Ectodermal cell (in vitro differentiated cells): Measurements from ENCODE around the gene CDHR1.
A peak's percentile ranks its signal among the peaks of the same experiment; 100 is the strongest.

ENCODE experiments used
- H3K27ac ChIP-seq: 2 replicates; pipeline ENCODE4 v1.7.0; 2013; ENCODE audit warnings: mild to moderate bottlenecking, low read depth, low read length; ENCODE audit not compliant: insufficient read depth, poor library complexity, severe bottlenecking
- H3K27me3 ChIP-seq: 2 replicates; pipeline ENCODE4 v1.7.0; 2013; ENCODE audit warnings: mild to moderate bottlenecking, low read length; ENCODE audit not compliant: insufficient read depth, control insufficient read depth, poor library complexity, severe bottlenecking
- H3K36me3 ChIP-seq: one replicate; pipeline ENCODE4 v1.7.0; 2013; ENCODE audit warnings: low read length; ENCODE audit not compliant: control insufficient read depth, insufficient read depth
- H3K4me1 ChIP-seq: one replicate; pipeline ENCODE4 v1.7.0; 2013; ENCODE audit warnings: low read length; ENCODE audit not compliant: control insufficient read depth, insufficient read depth
- H3K4me3 ChIP-seq: 2 replicates; pipeline ENCODE4 v1.7.0; 2013; ENCODE audit warnings: low read depth, low read length, control low read depth; ENCODE audit not compliant: insufficient read depth
- H3K9me3 ChIP-seq: 2 replicates; pipeline ENCODE4 v1.7.0; 2013; ENCODE audit warnings: mild to moderate bottlenecking, low read length, moderate library complexity; ENCODE audit not compliant: control insufficient read depth
- WGBS, 2 experiments: methylation state at CpG; one replicate each; pipeline ENCODE4 v1.1.7; 2013; ENCODE audit warnings: missing lambda C conversion rate in 2 of 2; 5-methylcytosine and 5-hydroxymethylcytosine counted together

CDHR1 gene

GRCh38 chr10:84184517-84184916 is 9.8 kb upstream of the CDHR1 start:
- no peaks in the 10 kb centered on the region for H3K4me1 ChIP-seq
- no peaks in the 10 kb centered on the region for H3K27me3 ChIP-seq
- WGBS, 2 experiments = 89 to 90% methylated on average over 4 of the region's 4 CpGs
- no peaks in the 10 kb centered on the region for H3K9me3 ChIP-seq
- H3K27ac ChIP-seq = no peak overlapping the region
- no peak overlapping the region for H3K4me3 ChIP-seq
- no peaks in the 10 kb centered on the region for H3K36me3 ChIP-seq

- 83 to 86% methylated on average over 11 of the region's 11 CpGs for WGBS, 2 experiments
- no peaks in the 10 kb centered on the region for H3K4me1 ChIP-seq
- H3K27ac ChIP-seq = no peak overlapping the region
- H3K9me3 ChIP-seq = no peaks in the 10 kb centered on the region
- H3K27me3 ChIP-seq = no peaks in the 10 kb centered on the region
- H3K4me3 ChIP-seq = no peak overlapping the region
- no peaks in the 10 kb centered on the region for H3K36me3 ChIP-seq
Measured at GRCh38 chr10:84185526-84186175, 8.7 kb upstream of the CDHR1 start.

- Histone ChIP-seq H3K36me3 (no peaks in the 10 kb centered on the region), H3K27ac (no peak overlapping the region), H3K27me3 (peaks cover 28% of the 10 kb centered on the region), H3K4me3 (no peak overlapping the region), H3K9me3 (no peaks in the 10 kb centered on the region), H3K4me1 (no peaks in the 10 kb centered on the region)
- WGBS, 2 experiments = 79 to 82% methylated on average over 3 of the region's 3 CpGs
Measured at GRCh38 chr10:84188815-84189214, 5.5 kb upstream of the CDHR1 start.

GRCh38 chr10:84190621-84191020 is 3.7 kb upstream of the CDHR1 start:
- Histone ChIP-seq H3K36me3 (no peaks in the 10 kb centered on the region), H3K4me3 (no peak overlapping the region), H3K27me3 (peaks cover 47% of the 10 kb centered on the region), H3K27ac (no peak overlapping the region), H3K4me1 (no peaks in the 10 kb centered on the region), H3K9me3 (no peaks in the 10 kb centered on the region)
- WGBS, 2 experiments = 87 to 92% methylated on average over 3 of the region's 3 CpGs

GRCh38 chr10:84191106-84191505 is 3.2 kb upstream of the CDHR1 start:
- WGBS, 2 experiments = 89 to 90% methylated on average over 5 of the region's 5 CpGs

GRCh38 chr10:84193327-84193726 is 1.0 kb upstream of the CDHR1 start:
- Histone ChIP-seq H3K9me3 (no peaks in the 10 kb centered on the region), H3K27ac (no peak overlapping the region), H3K27me3 (peaks cover 74% of the 10 kb centered on the region), H3K36me3 (no peaks in the 10 kb centered on the region), H3K4me1 (no peaks in the 10 kb centered on the region), H3K4me3 (no peak overlapping the region)
- WGBS, 2 experiments = 91 to 98% methylated on average over 2 of the region's 2 CpGs

More at GRCh38 chr10:84191106-84191505, 3.2 kb upstream of the CDHR1 start:
- Histone ChIP-seq H3K9me3 (no peaks in the 10 kb centered on the region), H3K36me3 (no peaks in the 10 kb centered on the region), H3K27ac (no peak overlapping the region), H3K4me1 (no peaks in the 10 kb centered on the region), H3K27me3 (peaks cover 51% of the 10 kb centered on the region), H3K4me3 (no peak overlapping the region)

GRCh38 chr10:84193846-84194423 is 402 bp upstream of the CDHR1 start:
- H3K36me3 ChIP-seq = no peaks in the 10 kb centered on the region
- no peak overlapping the region for H3K27ac ChIP-seq
- peaks cover 80% of the 10 kb centered on the region for H3K27me3 ChIP-seq
- H3K4me1 ChIP-seq = no peaks in the 10 kb centered on the region
- H3K9me3 ChIP-seq = no peaks in the 10 kb centered on the region
- 35 to 41% methylated on average over 5 of the region's 5 CpGs for WGBS, 2 experiments
- H3K4me3 ChIP-seq = peak overlapping the region; percentile 38

GRCh38 chr10:84195044-84195830 is 900 bp downstream of the CDHR1 start:
- Histone ChIP-seq H3K27me3 (peaks cover 81% of the 10 kb centered on the region), H3K9me3 (no peaks in the 10 kb centered on the region), H3K4me3 (peak overlapping the region; percentile 38), H3K4me1 (no peaks in the 10 kb centered on the region), H3K36me3 (no peaks in the 10 kb centered on the region), H3K27ac (no peak overlapping the region)
- 38 to 40% methylated on average over 43 of the region's 43 CpGs for WGBS, 2 experiments

GRCh38 chr10:84196083-84196482 is 1.7 kb downstream of the CDHR1 start:
- no peaks in the 10 kb centered on the region for H3K4me1 ChIP-seq
- 64 to 68% methylated on average over 4 of the region's 4 CpGs for WGBS, 2 experiments

GRCh38 chr10:84196941-84197340 is 2.6 kb downstream of the CDHR1 start:
- H3K27ac ChIP-seq = no peak overlapping the region
- H3K9me3 ChIP-seq = no peaks in the 10 kb centered on the region
- no peaks in the 10 kb centered on the region for H3K36me3 ChIP-seq
- no peak overlapping the region for H3K4me3 ChIP-seq
- 91 to 92% methylated on average over 5 of the region's 5 CpGs for WGBS, 2 experiments
- H3K4me1 ChIP-seq = peaks cover 3% of the 10 kb centered on the region
- peaks cover 71% of the 10 kb centered on the region for H3K27me3 ChIP-seq

More at GRCh38 chr10:84196083-84196482, 1.7 kb downstream of the CDHR1 start:
- no peak overlapping the region for H3K27ac ChIP-seq
- H3K9me3 ChIP-seq = no peaks in the 10 kb centered on the region
- H3K4me3 ChIP-seq = no peak overlapping the region
- H3K36me3 ChIP-seq = no peaks in the 10 kb centered on the region
- peaks cover 79% of the 10 kb centered on the region for H3K27me3 ChIP-seq
